ENCODE results near the gene TBX10. TPM values are rescaled to one million over a fixed set of nuclear protein-coding genes. Genes with fewer than 3 reads are reported as not detected.
A peak's percentile ranks its signal among the peaks of the same experiment; 100 is the strongest.
"Not testable (repeated sequence)": the region's sequence is repeated elsewhere in the genome, so short reads cannot be mapped to it uniquely, and the experiment has no call there.

TBX10 gene
- total RNA-seq, 1 donor from 2014 or later = not detected

DNA sequence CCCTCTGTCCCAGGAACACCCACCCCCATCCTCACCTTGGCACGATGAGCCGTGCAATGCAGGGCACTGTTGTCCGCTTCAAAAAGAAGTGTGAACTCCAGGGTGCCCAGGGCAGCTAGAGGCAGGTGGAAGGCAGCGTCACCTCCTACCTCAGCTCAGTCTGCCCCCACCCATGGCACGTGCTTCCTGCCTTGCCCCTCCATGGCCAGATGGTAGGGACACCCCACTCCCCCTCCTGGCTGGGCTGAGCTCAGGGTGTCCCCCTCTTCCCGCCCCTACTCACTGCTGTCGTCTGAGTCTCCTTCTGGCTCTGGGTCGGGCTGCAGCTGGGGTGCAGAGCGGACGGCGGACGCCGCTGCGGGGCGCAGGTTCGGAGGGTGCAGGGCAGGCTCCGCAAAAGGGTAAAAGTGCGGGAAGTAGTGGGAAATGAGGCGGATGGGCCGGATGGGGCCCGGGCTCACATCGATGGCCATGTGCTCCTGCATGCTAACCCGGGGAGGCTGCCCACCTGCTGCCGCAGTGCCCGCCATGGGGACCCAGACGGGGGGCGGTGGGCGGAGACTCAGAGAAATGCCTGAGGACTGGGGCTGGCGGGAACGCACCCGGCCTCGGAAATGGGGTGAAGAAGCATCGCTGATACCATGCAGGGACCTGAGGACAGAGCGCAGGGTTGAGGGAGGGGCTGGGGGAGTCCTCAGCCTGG, 23.7 kb downstream of the TBX10 start:
- DNase-seq (ENCODE audit: low read depth) = no peak

DNA sequence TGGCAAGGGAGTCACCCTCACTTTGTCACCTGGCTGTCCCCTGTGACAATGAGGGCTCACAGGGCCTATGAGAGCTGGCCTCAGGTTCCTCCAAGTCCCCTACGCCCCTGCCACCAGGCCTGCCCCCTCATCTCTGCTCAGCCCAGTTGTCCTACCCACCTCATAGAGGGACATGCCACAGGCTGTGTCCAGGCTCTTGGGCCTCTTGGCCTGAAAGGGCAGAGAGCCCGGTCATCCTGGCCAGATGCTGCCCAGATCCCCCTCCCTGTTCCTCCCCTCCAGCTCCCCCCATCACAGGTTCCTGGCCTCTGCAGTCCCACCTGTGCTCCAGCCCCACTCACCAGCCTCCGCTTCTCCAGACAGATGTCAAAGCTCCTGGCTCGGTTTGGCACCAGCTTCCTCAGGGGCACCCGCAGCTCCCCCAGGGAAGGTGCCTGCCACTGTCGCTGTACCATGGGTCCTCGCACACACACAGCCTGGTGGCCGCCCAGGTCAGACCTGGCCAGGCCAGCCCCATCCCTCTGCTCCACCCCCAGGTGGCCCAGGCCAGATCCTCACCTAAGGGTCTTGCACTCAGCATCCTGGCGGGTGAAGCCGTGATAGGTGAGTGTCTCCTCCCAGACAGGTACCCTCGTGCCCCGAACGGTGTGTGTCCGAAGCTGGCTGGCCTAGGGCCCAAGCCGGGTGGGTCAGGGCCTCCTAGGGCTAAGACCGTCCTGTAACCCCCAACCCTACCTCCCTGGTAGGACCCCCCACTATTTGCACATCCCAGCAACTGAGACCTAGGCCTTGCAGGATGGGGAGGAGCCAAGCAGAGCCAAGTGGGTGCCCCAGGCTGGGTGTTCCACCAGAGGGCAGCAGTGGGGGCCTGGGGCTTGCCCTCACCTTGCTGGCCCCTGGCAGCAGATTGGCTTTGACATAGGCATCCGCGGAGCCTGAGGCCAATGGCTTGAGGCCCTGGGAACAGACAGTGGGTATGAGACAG, 24.5 kb downstream of the TBX10 start:
- peak; percentile 6 for DNase-seq (ENCODE audit: low read depth)

DNA sequence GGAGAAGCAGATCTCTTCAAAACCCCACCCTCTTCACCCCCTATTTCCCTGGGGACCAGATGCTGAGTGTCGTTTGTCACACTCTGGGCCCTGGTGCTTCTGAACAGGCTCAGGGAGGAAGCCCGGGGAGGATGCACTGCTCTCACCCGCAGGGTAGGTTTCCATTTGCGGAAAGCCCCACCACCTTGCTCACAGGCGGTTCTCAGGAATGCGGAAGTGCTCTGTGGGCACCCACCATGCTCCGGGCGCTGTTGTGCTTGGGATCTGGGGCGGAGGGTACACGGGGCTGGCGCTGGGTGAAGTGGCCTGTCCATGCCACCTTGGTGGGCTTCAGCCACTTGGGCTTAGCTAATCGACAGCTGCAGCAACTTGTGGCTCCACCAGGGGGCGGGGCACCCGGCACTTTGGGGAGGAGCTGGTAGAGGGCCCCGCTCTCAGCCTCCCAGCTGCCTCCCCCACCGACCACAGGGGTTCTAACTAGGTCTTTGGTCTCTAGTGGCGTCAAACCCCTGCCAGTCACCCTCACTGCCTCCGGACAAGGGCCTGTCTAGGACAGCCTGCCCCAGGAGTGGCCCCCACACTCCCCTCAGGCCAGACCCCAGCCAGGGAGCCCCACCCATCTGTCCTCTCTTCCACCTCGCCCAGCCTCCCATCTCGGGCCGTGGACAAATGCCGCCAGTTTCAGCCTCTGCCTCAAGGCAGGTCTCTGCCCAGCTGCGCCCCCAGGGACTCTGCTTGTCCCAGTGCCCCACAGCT, 25.4 kb downstream of the TBX10 start:
- DNase-seq (ENCODE audit: low read depth) = peak; percentile 64

DNA sequence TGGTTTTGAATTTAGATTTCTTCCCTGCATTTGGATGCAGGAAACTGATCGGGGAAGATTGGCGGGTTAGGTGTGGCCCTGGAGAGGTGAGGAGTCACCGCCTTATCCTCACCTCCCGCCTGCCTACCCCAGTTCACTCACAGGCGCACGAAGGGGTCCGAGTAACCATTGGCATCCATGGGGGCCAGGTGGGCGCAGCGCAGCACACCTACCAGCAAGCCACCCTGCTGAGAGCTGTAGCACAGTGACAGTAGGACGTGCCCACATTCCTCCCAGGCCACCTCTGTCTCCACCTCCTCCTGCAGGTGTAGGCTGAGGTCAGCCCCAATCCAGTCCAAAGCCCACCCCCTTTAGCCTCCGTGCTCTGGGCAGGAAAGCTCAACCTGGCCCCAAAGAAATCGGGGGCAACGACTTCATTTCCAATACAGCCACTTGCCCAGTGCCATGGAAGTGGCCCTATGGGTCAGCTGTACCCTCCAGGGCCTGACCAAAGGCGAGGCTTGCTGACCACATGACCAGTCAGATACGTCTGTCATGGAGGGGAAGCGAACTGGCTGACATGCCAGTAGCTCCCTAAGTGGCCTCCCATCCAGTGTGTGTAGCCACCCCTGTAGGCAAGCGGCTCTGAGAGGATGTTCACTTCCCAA, 26.1 kb downstream of the TBX10 start:
- DNase-seq (ENCODE audit: low read depth) = no peak

DNA sequence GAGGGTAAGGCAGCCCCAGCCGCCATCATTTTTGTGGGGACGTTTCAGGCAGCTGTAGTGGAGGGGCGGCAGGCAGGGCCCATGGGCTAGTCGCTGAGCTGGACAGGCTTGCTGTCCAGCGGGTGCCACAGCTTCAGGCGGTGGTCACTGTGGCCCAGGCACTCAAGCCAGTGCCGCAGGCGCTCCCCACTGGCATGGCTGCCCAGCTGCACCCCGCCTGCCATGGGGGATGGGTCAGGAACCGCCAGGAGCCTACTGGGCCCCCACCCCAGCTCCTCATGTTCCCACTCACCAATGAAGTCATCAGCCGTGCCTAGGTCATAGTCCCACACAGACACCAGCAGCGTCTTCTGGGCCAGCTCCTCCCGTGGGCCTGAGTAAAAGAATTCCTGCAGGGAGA, 26.8 kb downstream of the TBX10 start:
- no peak for DNase-seq (ENCODE audit: low read depth)

DNA sequence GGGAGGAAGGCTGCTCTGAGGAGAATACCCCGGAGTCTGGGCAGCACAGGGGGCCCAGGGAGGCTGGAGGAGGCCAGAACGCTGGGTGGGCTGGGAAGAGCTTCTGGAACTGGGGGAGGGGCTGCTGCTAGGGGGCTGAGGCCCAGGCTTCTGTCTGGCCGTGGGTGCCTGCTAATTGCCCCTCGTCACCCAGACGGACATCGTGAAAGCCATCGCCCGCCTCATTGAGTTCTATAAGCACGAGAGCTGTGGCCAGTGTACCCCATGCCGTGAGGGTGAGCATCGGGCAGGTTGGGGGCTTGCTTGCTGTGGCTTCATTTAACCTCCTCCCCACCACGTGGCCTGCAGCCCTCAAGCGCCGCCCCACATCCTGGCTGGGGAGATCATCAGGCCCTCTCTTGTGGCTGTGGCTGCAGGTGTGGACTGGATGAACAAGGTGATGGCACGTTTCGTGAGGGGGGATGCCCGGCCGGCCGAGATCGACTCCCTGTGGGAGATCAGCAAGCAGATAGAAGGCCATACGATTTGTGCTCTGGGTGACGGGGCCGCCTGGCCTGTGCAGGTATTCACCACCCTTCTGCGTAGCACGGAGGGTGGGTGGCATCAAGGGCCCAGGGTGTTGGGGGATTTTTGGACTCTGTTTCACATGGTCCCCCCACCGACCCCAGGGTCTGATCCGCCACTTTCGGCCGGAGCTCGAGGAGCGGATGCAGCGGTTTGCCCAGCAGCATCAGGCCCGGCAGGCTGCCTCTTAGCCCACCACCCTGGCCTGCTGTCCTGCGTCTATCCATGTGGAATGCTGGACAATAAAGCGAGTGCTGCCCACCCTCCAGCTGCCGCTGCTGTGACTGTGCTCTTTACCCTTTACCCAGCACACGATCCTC, 27.6 kb downstream of the TBX10 start:
- DNase-seq (ENCODE audit: low read depth) = no peak

DNA sequence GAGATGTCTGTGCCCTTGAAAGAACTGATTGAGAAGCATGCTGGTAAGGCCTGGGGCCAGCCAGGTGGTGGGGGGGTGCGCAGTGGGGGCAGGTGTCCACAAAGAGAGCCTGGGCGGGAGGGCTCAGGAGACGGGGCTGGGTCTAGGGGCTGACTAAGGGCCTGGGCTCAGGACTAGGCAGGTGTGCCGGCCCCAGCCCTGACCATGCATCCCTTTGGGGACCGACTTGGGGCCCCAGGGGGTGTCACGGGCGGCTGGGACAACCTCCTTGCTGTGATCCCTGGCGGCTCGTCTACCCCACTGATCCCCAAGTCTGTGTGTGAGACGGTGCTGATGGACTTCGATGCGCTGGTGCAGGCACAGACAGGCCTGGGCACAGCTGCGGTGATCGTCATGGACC, 28.4 kb downstream of the TBX10 start:
- no peak for DNase-seq (ENCODE audit: low read depth)

DNA sequence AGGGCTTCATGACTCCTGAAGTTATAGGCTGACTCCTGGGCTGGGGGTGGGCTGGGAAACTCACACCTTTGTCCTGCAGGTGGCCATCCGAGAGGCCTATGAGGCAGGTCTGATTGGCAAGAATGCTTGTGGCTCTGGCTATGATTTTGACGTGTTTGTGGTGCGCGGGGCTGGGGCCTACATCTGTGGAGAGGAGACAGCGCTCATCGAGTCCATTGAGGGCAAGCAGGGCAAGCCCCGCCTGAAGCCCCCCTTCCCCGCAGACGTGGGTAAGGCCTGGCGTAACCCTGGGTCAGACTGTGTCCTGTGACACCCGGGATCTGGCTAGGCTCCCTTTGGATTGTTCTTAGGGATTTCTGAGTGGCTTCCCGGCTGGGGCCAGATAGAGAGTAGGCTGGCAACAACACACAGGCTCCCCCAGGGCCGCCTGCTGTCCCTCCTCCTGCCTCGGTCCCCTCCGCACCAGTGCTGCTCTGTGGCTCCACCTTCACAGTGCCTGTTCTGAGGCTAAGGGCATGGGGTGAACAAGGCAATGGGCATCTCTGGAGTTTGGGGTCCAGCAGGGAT, 29.2 kb downstream of the TBX10 start:
- DNase-seq (ENCODE audit: low read depth) = no peak

DNA sequence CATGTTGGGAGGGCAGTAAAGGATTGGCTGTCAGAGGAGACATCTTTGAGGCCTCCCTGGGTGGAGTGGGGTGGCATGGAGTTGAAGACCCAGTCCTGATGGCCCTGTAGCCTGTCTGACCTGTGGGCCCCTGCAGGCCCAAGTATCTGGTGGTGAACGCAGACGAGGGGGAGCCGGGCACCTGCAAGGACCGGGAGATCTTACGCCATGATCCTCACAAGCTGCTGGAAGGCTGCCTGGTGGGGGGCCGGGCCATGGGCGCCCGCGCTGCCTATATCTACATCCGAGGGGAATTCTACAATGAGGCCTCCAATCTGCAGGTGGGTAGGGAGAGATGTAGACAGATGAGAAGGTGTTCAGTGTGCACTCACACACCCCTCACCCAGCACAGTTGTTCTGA, 30.2 kb downstream of the TBX10 start:
- no peak for DNase-seq (ENCODE audit: low read depth)

DNA sequence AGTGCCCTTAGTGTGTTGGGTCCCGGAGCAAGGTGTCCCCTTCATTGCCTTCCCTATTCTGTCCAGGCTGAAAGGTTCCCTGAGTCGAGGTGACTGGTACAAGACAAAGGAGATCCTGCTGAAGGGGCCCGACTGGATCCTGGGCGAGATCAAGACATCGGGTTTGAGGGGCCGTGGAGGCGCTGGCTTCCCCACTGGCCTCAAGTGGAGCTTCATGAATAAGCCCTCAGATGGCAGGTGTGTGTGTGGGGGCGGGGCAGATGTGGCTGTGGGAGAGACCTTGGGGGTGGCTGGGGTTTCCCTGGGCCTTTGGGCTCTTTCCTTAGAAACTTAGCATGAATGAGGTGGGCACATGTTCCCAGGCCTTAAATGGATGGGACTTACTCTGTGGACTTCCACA, 31.1 kb downstream of the TBX10 start:
- no peak for DNase-seq (ENCODE audit: low read depth)

DNA sequence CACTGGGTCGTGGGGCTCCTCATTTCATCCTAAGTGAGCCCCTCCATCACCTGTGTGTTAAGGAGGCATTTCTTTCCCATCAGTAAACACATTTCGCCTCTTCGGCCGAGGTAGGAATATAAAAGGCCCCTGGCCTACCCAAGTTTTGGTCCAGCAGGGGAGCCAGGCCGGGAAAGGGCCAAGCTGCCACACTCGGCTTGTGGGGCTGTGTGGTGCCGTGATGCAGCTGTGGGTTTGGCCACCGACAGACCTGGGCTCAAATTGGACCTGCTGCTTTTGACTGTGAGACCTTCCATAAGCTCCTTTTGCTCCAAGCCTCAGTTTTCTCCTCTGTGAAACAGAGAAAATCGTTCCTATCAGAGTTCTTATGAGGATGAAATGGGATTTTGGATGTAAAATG, 32.1 kb downstream of the TBX10 start:
- DNase-seq (ENCODE audit: low read depth) = no peak

DNA sequence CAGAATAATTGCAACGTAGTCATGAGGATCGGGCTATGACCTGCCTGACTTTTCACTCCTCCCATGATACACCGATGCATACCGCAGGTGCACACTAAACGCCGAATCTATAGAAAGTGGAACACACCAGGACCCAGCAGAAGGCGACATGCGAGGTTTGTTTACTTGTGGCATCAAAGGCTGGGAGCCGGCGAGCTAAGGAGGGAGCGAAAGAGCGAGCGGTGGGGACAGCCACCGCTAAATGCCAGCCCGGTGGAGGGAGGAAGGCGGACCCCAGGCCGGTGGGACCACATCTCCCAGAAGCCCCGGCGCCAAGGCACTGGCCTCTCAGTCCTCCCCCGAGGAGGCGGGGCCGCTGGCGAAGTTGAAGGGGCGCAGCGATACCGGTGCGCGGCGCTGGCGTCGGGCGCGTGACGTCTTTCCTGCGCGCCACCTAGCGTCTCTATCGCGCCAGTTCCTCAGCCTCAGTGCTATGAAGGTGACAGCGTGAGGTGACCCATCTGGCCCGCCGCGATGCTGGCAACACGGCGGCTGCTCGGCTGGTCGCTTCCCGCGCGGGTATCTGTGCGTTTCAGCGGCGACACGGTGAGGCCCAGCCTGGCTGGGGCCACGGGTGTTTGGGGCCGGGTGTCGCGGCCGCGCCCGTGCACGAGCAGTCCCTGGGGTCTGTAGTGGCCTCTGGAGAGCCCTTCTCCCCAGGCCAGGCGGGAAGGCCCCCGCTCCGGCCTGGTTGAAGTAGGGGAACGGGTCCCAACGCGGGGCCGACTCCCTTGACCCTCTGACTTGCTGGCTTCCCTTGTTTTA, 32.9 kb downstream of the TBX10 start, which contains the start of gene NDUFV1:
NDUFV1 (plus strand) TSS at position 445 of the 804 bp plus-strand sequence; CDS start at position 514, 69 bp downstream.
- peak; percentile 78 for DNase-seq (ENCODE audit: low read depth)

DNA sequence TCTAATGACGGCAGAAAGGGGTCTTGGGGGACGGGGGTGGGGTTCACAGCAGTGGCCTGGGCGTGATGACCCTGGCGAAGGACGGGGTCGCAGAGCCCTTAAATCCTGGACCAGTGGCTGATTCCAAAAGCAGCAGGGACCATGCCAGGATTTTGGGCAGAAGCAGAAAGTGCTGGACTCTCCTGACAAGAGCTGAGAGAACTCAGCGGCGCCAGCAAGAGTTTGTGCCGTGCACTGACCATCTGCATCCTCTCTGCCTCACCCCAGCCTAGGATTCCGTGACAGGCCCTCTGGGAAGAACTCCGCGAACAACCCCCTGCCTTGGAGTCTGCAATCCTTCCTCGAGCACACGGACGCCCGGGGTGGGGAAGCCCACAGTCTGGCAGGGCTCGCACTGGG, 33.5 kb downstream of the TBX10 start:
- DNase-seq (ENCODE audit: low read depth) = no peak

DNA sequence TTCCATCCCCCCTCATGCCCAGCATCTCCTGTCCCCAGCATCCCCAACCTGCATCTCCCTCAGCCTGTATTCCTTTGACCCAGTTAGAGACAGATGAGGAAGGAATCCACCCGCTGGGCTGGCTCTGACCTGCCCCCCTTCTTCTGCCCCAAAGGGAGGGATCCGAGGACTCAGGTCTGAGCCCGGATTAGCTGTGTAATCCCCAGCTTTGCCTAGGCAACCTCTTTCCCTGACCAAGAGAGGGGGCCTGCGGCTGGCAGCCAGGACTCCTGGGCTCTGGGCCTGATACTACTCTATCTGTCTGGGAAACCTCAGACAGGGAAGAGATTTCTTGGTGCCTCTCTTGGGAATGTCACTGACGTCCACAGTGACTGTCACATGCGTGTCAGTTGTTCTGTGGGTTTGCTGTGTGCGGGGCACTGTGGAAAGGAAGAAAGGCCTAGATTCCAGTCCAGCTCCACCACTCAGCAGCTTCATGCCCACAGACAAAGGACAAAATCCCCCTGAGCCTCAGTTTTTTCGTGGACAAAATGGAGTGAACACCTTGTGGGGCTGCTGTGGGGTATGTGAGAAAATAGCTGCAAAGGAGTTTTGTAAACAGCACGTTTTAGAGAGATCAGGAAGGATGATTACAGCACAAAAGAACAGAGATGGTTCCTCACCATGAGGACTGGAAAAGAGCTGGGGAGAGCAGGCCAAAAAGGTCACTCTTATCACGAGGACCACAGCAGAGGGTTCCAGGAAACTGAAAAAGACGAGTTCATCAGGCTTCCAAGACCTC, 34.1 kb downstream of the TBX10 start:
- no peak for DNase-seq (ENCODE audit: low read depth)

DNA sequence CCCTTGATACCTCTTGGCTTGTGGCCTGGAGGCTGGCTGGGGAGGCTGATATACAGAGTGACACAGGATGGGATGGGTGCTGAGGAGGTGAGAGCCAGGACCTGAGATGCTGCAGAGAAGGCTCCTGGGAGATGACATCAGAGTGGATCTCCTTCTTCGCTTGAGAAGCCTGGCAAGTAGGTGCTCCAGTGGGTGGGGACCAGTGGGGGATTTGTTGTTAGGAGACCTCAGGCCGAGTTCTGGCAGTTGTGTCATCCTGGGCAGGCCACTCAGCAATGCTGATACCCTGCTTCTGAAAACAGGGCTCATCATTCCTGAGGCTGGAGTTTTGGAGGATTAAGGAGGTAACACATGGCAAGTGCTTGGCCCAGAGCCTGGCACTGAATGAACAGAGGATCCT, 34.7 kb downstream of the TBX10 start:
- no peak for DNase-seq (ENCODE audit: low read depth)

DNA sequence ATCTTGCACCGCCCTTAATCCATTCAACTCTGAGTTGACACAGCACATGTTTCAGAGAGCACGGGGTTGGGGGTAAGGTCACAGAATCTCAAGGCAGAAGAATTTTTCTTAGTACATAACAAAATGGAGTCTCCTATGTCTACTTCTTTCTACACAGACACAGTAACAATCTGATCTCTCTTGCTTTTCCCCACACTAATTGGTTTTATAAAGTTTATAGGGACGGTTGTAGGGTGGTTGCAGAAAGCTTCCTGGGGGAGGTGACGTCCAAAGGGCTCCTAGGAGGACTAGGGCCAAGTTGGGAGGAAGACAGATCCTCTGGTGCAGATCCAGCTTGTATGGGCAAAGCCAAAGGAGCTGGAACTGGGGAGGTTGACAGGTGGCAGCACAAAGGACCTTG, 35.4 kb downstream of the TBX10 start:
- DNase-seq (ENCODE audit: low read depth) = not testable (repeated sequence)

DNA sequence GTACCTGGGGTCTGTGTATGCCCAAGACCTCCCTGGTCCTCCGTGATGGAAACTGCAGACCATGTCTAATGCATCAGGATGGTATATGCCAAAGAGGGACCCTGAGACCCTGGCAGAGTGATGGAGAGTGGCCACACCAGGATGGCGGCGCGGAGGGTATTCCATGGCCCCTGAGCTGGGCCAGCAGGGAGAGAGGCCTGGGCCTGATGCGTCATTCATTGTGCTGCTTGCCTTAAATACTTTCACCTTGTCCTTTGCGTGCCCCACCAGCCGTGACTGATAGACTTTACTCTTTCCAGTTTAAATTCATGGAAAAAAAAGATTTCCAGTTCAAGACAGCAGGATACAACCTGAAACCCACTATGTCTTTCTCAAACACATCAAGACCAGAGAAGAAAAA, 38.5 kb downstream of the TBX10 start:
- DNase-seq (ENCODE audit: low read depth) = no peak

DNA sequence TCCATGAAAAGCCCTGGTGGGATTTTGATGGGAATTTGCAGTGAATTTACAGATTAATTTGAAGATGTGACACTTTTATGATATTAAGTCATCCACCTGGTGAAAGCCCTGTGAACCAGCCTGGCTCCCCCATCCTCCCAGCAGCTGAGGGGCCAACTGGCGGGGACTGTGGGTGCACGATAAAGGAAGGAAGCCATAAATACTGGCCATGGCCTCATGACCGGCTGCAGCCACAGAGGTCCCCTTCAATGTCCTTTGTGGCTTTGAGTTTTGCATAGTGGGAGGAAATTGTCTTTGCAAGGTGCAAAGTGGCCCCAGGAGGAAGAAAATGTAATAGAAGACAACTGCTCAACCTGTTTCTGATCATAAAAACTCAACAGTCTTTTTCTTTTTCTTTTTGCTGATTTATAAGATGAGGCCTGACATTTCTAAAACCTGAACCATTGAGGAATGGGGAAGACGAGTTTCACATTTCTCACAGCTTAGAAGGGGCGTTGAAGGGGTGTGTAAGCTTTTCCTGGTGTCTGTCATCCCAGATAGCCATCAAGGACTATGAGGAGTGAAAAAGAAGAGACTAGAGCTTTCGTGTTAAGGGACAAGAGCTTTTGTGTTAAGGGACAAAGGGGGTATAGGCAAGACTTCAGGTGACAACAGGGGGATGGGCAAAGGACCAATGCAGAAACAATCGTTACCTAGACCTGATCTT, 39.1 kb downstream of the TBX10 start:
- no peak for DNase-seq (ENCODE audit: low read depth)
